SK-N-SH treated with all-trans-retinoic acid at 6 μM for 48 hours (cell line): ENCODE measurements around the gene GDF9.

ENCODE experiments used
- ARNTL ChIP-seq: fragments of 450-650 bp; formaldehyde crosslinking; IDR thresholded peaks from 2 replicates; pipeline ENCODE4 v1.5.0; 2020; ENCODE audit warnings: low read depth, mild to moderate bottlenecking, moderate library complexity, borderline replicate concordance
- CSDC2 ChIP-seq: fragments of 250-450 bp; sonication (Bioruptor Pico); IDR thresholded peaks from 2 replicates; pipeline ENCODE4 v1.5.0; 2020; ENCODE audit warnings: mild to moderate bottlenecking, moderate library complexity
- GLIS3 ChIP-seq: fragments of 250-450 bp; sonication (Bioruptor Pico); IDR thresholded peaks from 2 replicates; pipeline ENCODE4 v1.5.0; 2020; ENCODE audit warnings: mild to moderate bottlenecking, moderate library complexity
- PPARA ChIP-seq: fragments of 250-450 bp; sonication (Bioruptor Pico); IDR thresholded peaks from 2 replicates; pipeline ENCODE4 v1.5.0; 2020; ENCODE audit warnings: mild to moderate bottlenecking, borderline replicate concordance
- ZFP3 ChIP-seq: fragments of 250-450 bp; sonication (Bioruptor Pico); IDR thresholded peaks from 2 replicates; pipeline ENCODE4 v1.5.0; 2020; ENCODE audit warnings: mild to moderate bottlenecking, moderate library complexity
- ZNF70 ChIP-seq: fragments of 450-650 bp; formaldehyde crosslinking; IDR thresholded peaks from 2 replicates; pipeline ENCODE4 v1.5.0; 2020; ENCODE audit warnings: mild to moderate bottlenecking, moderate library complexity
- TF ChIP-seq, protein P1 (sequence below): fragments of 250-450 bp; sonication (Bioruptor Pico); IDR thresholded peaks from 2 replicates; pipeline ENCODE4 v1.5.1; 2020; ENCODE audit warnings: low read depth, mild to moderate bottlenecking, moderate library complexity
- TF ChIP-seq, protein P2 (sequence below): fragments of 250-450 bp; sonication (Bioruptor Pico); IDR thresholded peaks from 2 replicates; pipeline ENCODE4 v1.5.1; 2021; ENCODE audit warnings: mild to moderate bottlenecking, moderate library complexity
- TF ChIP-seq, protein P3 (sequence below): fragments of 250-450 bp; sonication (Bioruptor Pico); IDR thresholded peaks from 2 replicates; pipeline ENCODE4 v1.8.0; 2020; ENCODE audit warnings: mild to moderate bottlenecking, moderate library complexity, borderline replicate concordance

DNA sequence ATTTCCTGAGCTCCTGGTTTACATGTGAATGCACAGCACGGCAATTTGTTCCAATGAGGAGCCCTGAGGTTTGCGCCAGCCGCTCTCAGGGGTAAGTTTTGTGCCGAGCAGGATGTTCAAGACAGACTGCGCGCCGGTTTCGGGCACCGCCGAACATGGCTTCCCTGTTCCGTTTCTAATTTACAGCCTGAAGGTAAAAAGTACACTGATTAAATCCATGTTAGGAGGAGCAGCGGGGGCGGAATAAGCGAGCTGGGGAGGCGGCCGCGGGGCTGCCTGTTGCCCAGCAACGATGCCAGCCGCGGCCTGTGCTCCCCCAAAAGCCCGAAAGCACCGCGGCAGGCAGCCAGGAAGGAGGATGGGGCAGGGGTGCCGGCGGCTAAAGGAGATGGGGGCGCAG, 46.8 kb downstream of the GDF9 start:
- no peak for TF ChIP-seq ZNF70 (CRISPR knock-in tag)
- TF ChIP-seq, protein P1, sequence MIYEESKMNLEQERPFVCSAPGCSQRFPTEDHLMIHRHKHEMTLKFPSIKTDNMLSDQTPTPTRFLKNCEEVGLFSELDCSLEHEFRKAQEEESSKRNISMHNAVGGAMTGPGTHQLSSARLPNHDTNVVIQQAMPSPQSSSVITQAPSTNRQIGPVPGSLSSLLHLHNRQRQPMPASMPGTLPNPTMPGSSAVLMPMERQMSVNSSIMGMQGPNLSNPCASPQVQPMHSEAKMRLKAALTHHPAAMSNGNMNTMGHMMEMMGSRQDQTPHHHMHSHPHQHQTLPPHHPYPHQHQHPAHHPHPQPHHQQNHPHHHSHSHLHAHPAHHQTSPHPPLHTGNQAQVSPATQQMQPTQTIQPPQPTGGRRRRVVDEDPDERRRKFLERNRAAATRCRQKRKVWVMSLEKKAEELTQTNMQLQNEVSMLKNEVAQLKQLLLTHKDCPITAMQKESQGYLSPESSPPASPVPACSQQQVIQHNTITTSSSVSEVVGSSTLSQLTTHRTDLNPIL (CRISPR knock-in tag) = no peak
- no peak for TF ChIP-seq CSDC2 (CRISPR knock-in tag)
- TF ChIP-seq ARNTL = no peak
- TF ChIP-seq, protein P2, sequence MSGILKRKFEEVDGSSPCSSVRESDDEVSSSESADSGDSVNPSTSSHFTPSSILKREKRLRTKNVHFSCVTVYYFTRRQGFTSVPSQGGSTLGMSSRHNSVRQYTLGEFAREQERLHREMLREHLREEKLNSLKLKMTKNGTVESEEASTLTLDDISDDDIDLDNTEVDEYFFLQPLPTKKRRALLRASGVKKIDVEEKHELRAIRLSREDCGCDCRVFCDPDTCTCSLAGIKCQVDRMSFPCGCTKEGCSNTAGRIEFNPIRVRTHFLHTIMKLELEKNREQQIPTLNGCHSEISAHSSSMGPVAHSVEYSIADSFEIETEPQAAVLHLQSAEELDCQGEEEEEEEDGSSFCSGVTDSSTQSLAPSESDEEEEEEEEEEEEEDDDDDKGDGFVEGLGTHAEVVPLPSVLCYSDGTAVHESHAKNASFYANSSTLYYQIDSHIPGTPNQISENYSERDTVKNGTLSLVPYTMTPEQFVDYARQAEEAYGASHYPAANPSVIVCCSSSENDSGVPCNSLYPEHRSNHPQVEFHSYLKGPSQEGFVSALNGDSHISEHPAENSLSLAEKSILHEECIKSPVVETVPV (CRISPR knock-in tag) = no peak
- TF ChIP-seq, protein P3, sequence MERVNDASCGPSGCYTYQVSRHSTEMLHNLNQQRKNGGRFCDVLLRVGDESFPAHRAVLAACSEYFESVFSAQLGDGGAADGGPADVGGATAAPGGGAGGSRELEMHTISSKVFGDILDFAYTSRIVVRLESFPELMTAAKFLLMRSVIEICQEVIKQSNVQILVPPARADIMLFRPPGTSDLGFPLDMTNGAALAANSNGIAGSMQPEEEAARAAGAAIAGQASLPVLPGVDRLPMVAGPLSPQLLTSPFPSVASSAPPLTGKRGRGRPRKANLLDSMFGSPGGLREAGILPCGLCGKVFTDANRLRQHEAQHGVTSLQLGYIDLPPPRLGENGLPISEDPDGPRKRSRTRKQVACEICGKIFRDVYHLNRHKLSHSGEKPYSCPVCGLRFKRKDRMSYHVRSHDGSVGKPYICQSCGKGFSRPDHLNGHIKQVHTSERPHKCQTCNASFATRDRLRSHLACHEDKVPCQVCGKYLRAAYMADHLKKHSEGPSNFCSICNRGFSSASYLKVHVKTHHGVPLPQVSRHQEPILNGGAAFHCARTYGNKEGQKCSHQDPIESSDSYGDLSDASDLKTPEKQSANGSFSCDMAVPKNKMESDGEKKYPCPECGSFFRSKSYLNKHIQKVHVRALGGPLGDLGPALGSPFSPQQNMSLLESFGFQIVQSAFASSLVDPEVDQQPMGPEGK = no peak
- no peak for TF ChIP-seq GLIS3 (CRISPR knock-in tag)
- no peak for TF ChIP-seq ZFP3 (CRISPR knock-in tag)
- no peak for TF ChIP-seq PPARA
